HG03457 (cell line): ENCODE measurements around the gene NKD2.

ENCODE experiments used
- ATAC-seq: cut with Tn5 transposase; IDR thresholded peaks from one replicate; pipeline ENCODE4 v1.9.1; 2021; ENCODE audit warnings: moderate number of reproducible peaks; ENCODE audit not compliant: unreplicated experiment

Gene NKD2

GRCh38 chr5:1083823-1084605 is 75.4 kb downstream of the NKD2 start:
- ATAC-seq = no peak

DNA sequence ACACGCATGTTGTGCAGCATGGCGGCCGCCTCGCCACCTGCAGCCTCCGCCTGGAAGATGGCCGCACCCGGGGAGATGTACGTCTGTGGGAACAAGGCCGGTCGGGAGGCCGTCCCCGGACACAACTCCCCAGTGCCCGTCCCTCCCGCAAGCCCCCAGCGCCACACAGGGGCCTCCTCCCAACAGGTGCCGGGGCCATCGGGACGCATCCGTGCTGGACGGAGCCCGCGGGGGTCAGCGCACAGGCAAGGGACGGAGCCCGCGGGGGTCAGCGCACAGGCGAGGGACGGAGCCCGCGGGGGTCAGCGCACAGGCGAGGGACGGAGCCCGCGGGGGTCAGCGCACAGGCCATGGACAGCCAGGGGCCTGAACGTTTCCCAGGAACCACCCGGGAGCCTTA is 76.8 kb downstream of the NKD2 start:
- ATAC-seq = no peak

- no peak for ATAC-seq
Measured at GRCh38 chr5:1086137-1086536, 77.5 kb downstream of the NKD2 start.

DNA sequence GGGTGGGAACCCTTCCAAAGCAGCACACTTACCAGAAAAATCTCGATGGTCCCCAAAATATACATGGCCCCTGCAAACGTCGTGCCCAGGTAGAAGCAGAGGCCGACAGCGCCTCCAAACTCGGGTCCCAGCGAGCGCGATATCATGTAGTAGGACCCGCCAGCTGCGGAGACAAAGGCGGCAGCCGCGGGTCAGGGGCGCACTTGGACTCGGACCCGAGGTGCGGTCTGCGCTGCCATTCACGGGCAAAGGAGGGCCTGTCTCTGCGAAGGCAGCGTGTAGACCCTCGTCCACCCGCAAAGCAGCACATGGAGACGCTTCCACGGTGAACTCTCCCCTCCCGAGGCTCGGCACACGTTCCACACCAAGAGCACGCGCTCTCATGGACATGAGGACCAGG is 78.3 kb downstream of the NKD2 start:
- no peak for ATAC-seq

DNA sequence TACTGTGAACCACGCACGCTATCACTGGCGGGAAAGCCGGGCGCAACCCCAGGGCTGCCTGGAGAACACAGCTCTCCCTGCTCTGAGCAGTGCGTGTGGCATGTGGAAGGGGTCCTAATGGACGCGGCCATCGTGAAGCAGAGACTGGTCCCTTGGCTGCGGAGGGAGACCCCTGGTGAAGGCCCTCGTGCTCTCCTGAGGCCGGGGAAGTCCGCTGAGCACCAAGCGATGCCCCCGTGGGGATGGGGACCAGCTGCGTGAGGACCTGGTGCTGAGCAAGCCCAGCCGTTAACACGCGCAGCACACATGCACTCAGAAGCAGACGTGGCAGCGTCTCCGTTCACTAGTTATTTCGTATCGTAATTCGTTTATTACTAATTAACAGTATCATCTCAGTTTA is 78.8 kb downstream of the NKD2 start:
- ATAC-seq = no peak

GRCh38 chr5:1088031-1088430 is 79.4 kb downstream of the NKD2 start:
- ATAC-seq = no peak
